HL-60/S4 treated with retinoic acid at 250 ng/mL for 4 days and 3 days (cell line): ENCODE measurements around the gene CD40LG.

Experiments
- in situ Hi-C: fragments of 300-500 bp; cut with MboI; formaldehyde crosslinking; loops from 2 replicates; pipeline ENCODE4 v1.7.0; 2022; ENCODE audit warnings: low sequenced_read_pairs

CD40LG gene

GRCh38 chrX:136647677-136648360 is at the start of gene CD40LG:
Gene CD40LG, plus strand, starts transcription at chrX:136648158. Its CDS starts 91 bp downstream, at chrX:136648249.
- in situ Hi-C loops, result no loop called here

DNA sequence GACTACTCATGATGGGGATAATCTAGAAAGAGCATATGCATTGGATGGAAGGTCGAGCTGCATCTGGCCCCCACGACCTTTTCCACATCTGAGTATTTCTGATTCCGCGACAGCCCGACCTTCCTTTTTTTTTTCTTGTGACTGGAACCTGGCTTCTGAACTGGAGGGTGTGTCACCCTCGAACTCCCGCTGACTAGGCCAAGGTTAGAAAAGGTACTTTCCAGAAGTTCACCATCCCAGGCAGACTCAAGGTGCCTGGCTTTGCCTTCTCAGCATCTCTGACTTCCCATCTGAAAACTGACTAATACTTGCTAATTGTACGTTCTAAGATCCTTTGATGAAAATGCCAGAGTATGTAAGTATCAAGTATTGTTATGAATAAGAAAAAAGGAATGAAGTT is 49.3 kb upstream of the CD40LG start:
- in situ Hi-C loops, result no loop called here

DNA sequence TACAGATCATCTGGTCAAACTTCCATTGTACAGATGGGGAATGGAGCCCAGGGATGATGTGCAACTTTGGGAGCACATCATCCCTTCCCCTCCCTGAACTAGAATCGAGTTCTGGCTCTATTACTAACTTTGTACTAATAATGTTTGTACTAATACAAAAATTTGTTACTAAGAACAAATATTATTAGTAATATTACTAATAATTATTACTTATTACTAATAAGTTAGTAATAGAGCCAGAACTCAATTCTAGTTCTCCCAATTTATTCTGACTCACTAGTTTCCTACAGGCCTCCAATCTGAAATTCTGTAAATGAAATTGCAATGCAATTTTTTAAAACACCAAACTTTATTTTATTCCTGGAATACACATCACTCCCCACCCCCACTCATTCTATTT is 47.9 kb upstream of the CD40LG start:
- in situ Hi-C loops, result no loop called here

- in situ Hi-C loops, result no loop called here
Measured at GRCh38 chrX:136607236-136607635, 40.7 kb upstream of the CD40LG start.

GRCh38 chrX:136608295-136608933 is 39.5 kb upstream of the CD40LG start:
- in situ Hi-C loops, result no loop called here

DNA sequence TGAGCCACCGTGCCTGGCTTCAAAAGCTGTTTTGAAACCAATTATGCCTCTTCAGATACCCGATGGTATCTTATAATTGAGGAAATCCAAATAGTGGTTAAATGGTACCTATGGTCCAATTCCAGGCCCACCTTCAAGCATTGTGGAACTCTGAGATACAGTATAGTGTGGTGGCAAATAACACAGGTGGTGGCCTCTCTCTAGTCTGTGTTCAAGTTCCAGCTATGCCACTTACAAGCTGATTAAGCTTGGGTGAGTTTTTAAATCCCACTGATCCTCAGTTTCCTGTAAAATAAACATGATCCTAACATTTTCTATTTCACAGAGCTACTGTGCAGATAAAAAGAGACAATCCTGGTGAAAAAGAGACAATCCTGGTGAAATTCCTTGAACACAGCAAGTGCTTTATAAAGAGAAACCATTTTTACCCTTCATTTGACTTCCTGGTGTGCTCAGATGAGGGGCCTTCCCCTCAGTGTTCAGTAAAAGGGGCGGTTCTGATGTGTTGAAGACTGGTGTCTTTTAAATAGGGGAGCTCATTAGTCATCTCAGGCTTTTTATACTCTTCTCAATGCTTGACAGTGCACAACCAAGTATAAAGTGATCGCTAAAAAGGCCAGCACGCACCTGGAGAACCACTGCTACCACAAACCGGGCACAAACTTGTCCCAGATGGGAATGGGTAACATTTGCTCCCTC is 30.8 kb upstream of the CD40LG start:
- in situ Hi-C loops, result no loop called here

- in situ Hi-C loops, result no loop called here
Measured at GRCh38 chrX:136619899-136620505, 28.0 kb upstream of the CD40LG start.

GRCh38 chrX:136620780-136621179 is 27.2 kb upstream of the CD40LG start:
- in situ Hi-C loops, result no loop called here

GRCh38 chrX:136622568-136622967 is 25.4 kb upstream of the CD40LG start:
- in situ Hi-C loops, result no loop called here

GRCh38 chrX:136623396-136623795 is 24.6 kb upstream of the CD40LG start:
- in situ Hi-C loops, result no loop called here

DNA sequence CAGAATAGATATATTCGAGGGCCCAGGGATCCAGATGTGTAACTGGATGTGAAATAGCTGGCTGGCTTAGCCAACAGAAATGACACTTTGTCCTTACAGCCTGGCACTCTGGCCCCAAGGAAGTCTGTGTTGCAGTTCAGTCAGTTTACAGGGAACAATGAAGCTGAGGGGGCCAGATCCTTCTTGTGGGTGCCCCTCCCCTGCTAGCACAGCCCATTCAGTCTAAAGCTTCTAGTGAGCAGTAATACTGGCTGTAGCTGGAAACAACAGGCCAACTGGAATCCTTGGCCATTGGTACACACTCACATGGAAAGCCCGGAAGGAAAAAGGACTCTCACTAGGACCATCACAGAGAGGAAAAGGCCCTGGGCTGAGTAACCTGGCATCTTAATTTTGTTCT is 22.7 kb upstream of the CD40LG start:
- in situ Hi-C loops, result no loop called here

DNA sequence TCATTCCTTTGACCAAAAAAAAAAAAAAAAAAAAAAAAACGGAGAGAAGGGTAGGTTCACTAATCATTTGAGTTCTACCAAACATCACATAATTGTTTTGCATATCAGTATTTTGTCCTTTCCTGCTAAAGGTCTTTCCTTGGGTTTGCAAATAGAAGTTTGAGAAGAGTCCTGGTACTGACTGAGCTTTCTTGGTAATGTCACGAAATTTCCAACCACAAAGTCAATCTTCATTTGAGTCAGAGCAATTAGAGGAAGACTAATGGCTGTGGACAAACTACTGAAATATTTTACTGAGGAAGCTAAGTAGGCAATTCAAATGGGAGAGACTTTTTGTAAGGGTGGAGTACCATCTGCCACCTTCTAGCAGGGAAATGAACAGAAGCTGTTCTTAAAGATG is 21.7 kb upstream of the CD40LG start:
- in situ Hi-C loops, result no loop called here

GRCh38 chrX:136626891-136627290 is 21.1 kb upstream of the CD40LG start:
- in situ Hi-C loops, result no loop called here

DNA sequence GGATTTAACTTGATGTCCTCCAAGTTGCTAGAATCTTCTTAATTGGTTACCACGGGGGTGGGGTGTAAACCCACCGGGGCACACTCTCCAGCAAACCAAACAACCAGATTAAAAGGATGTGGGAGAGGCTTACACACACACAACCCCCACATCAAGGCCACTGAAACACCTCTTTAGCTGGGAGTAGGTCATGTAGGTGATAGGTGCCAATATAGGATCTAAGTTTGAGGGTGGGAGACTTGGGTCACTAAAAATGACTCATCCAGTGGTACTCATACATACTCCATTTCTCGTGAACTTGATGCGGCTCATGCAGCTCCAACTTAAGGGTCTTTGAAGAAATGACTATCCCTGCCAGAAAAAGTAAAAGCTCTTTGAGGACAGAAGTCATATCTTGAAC is 20.5 kb upstream of the CD40LG start:
- in situ Hi-C loops, result no loop called here

GRCh38 chrX:136629084-136629750 is 18.7 kb upstream of the CD40LG start:
- in situ Hi-C loops, result no loop called here

DNA sequence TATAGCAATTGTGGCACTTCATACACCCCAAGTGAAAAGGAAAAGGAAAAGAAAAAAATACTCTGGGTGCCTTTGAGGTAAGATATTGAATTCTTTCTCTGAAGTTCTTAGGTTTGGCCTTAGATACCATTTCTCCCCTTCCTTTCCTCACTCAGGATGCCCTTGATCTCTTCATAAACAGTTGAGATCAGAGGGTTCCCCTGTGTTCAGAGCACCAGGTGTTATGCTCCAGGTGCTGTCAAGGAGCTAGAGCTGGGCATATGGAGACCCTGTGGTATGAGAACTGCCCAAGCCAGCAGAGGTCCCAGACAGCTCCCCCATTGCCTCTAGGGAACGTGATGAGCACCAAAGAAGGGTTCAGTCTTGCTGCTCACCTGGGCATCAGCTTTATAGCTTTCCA is 17.1 kb upstream of the CD40LG start:
- in situ Hi-C loops, result no loop called here

- in situ Hi-C loops, result no loop called here
Measured at GRCh38 chrX:136635235-136635634, 12.7 kb upstream of the CD40LG start.

GRCh38 chrX:136636121-136636520 is 11.8 kb upstream of the CD40LG start:
- in situ Hi-C loops, result no loop called here

GRCh38 chrX:136639506-136640176 is 8.3 kb upstream of the CD40LG start:
- in situ Hi-C loops, result no loop called here

DNA sequence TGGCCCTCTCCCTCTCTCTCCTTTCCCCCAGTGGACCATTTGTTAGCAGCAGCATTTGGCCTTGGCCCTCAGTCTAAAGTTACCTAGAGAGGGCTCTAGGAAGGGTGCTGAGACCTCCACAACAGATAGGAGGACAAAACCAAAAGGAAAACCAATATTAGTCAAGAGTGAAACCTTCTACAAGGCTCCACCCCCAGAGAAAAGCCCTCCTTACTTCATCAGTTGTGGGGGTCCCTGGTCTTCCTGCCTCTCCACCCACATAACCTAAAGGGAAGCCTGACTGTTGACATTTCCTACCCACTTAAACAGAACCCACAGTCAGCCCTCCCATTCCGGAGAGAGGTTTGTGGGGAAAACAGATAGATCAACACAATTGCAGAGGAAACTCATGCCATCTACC is 4.7 kb upstream of the CD40LG start:
- in situ Hi-C loops, result no loop called here
